Fibroblast of pulmonary artery (primary cell): Measurements from ENCODE around the gene URI1.

Experiments
- DNase-seq: peaks from one replicate; pipeline ENCODE4 v3.0.0-alpha.2; 2010; ENCODE audit warnings: low read depth
- H3K4me3 ChIP-seq: replicated peaks from 2 replicates; pipeline ENCODE4 v1.5.1; 2011; ENCODE audit warnings: low read depth, mild to moderate bottlenecking, control low read depth, low read length, moderate library complexity
- CTCF ChIP-seq: IDR thresholded peaks from 2 replicates; pipeline ENCODE4 v1.5.1; 2011; ENCODE audit warnings: mild to moderate bottlenecking, control low read depth, low read length, inconsistent platforms; ENCODE audit errors: missing control alignments

URI1 gene

GRCh38 chr19:30003866-30004265 lies 61.8 kb downstream of the URI1 start:
- DNase-seq = no peak
- no peak overlapping the region for H3K4me3 ChIP-seq
- TF ChIP-seq CTCF = no peak

GRCh38 chr19:30004403-30004802 lies 62.4 kb downstream of the URI1 start:
- no peak overlapping the region for H3K4me3 ChIP-seq
- DNase-seq = no peak
- no peak for TF ChIP-seq CTCF

GRCh38 chr19:30006207-30006606 lies 64.2 kb downstream of the URI1 start:
- TF ChIP-seq CTCF = no peak
- DNase-seq = no peak
- H3K4me3 ChIP-seq = no peak overlapping the region

- no peak for TF ChIP-seq CTCF
- H3K4me3 ChIP-seq = no peak overlapping the region
- DNase-seq = no peak
Measured at GRCh38 chr19:30008169-30008568, 66.1 kb downstream of the URI1 start.

- TF ChIP-seq CTCF = no peak
- no peak for DNase-seq
- no peak overlapping the region for H3K4me3 ChIP-seq
Measured at GRCh38 chr19:30009013-30009412, 67.0 kb downstream of the URI1 start.

- DNase-seq = no peak
Measured at GRCh38 chr19:30011051-30011578, 69.1 kb downstream of the URI1 start.

More at GRCh38 chr19:30011051-30011578, 69.1 kb downstream of the URI1 start:
- no peak for TF ChIP-seq CTCF
- H3K4me3 ChIP-seq = no peak overlapping the region
